NCI-H1417 (cell line): Measurements from ENCODE around the gene PDCD1LG2.

Experiments used
- DNase-seq, 3 experiments: peaks; one replicate each; lab custom pipeline; 2025; lab: John Stamatoyannopoulos, UW

Gene PDCD1LG2

DNA sequence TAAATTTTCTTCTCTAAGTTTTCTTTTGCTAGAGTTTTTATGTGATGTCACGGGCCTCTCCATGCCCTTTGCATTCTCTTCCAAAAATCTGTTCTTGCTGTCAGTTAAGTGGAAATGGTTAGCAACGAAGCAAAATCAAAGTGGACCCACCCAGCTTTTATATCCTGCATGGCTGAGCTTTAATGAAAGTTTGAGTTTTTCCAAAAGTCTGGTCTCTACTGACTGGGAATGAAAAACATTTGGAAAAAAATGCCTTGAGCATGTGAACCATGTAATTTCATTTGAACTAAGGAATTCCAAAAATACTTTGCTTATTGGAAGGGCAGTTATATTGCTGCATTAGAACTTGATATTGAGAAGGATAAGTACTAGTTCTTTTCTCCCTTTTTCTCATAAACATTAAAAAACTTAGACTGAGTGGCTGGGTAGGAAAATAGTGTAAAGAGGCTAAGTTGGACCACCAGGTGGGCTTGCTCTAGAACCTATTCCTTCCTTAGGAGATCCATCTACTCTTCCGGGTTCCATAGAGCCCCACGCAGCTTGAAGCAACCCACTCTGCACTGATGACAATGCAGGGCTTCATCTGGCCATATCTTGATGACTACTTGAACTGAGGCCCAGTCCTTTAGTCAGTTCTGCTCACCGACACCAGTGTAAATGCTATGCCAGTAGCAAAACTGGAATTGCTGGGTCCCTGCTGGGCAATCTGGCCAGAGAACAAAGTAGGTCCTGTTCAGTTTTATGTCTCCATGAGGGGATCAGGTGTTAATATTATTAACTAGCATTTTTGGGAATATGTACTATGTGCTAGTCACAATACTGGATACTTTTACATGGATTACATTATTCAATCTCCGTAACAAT lies 101.2 kb downstream of the PDCD1LG2 start:
- DNase-seq = no peak

DNA sequence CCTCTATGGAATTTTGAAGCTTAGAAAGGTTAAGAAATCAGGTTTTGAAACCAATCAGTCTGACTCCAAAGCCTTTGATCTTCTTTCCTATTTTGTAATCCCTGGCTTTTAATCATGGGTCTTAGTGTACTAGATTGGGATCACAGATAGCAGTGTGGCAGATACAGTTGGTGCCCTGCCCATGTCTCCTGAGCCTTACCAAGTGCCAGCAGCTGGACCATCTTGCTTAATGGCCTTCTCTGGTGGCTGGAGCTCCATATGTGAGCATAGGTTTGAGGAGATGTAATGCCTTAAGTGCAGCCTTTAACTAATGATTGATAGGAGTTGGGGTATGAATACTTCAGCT lies 101.8 kb downstream of the PDCD1LG2 start:
- no peak for DNase-seq

- DNase-seq = no peak
Observed at GRCh38 chr9:5614192-5614591, 103.9 kb downstream of the PDCD1LG2 start.

DNA sequence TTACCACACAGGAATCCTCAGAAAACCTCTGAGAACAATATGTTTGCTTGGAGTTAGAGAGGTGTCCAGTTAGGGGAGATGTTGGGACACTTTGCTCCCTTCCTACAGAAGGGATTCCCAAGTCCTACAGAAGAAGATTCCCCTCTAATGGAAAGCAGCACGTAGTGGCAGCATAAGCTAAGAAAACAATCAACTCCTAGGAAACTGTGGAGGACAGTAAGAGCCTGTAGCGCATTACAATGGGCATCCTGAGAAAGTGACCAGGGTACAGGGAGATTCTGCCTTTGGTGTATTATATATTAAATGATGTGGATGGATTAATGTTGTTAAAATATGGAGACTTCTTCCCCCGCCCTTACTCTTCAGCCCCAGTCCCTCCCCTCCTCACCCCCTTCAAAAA lies 104.7 kb downstream of the PDCD1LG2 start:
- no peak for DNase-seq

- no peak for DNase-seq
Observed at GRCh38 chr9:5617749-5618148, 107.4 kb downstream of the PDCD1LG2 start.

DNA sequence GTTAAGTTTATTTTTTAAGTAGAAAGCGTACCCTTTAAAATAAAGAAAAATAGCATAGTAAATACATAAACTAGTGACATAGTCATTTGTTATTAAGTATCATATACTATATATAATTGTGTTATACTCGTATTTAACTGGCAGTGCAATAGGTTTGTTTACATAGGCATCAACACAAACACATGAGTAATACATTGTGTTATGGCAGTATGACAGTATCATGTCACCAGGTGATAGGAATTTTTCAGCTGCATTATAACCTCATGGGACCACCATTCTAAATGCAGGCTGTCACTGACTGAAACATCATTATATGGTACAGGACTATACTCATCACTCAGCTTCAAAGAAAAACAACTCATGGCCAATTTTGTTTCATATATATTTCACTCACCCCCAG lies 110.2 kb downstream of the PDCD1LG2 start:
- no peak for DNase-seq
